A549 (cell line): ENCODE data around the gene GTF2B. TPM values are rescaled to one million over a fixed set of nuclear protein-coding genes. Genes with fewer than 3 reads are reported as not detected.
"Not testable (repeated sequence)": the region's sequence is repeated elsewhere in the genome, so short reads cannot be mapped to it uniquely, and the experiment has no call there.

Experiments used
- ATAC-seq, 2 experiments: fragments of 200-7000 bp in 1 of 2; fragments of >200 bp in 1 of 2; cut with Nextera tagmentation in 1 of 2; cut with Tn5 transposase in 1 of 2; 3 replicates each; pipeline versions ENCODE4 v1.8.0 to v1.9.1; 2018 to 2020; ENCODE audit warnings: mild to moderate bottlenecking in 1 of 2, moderate library complexity in 1 of 2
- CTCF ChIA-PET: fragments of 300-600 bp; sonication (Branson Sonifier 250); formaldehyde crosslinking; extraction: SDS; loops from one replicate; lab custom pipeline; 2021; ENCODE audit warnings: antibody characterized with exemption, inconsistent platforms; lab: Yijun Ruan, JAX
- POLR2A ChIA-PET: fragments of 350-600 bp; formaldehyde crosslinking; extraction: SDS; loops from one replicate; lab custom pipeline; 2021; ENCODE audit warnings: antibody characterized with exemption, inconsistent platforms; lab: Yijun Ruan, JAX
- DNase-seq, 2 experiments: peaks; one replicate each; pipeline versions ENCODE4 v3.0.0 to v3.0.0-alpha.2; 2011 to 2016; ENCODE audit warnings: low read depth in 1 of 2, low spot score in 1 of 2
- FAIRE-seq: peaks from 2 replicates; lab custom pipeline; 2011; peaks lifted over from hg19 to GRCh38; lab: Jason Lieb, UNC
- H3K27ac ChIP-seq, 2 experiments: fragments of >200 bp; sonication (Bioruptor Twin); formaldehyde crosslinking; 3 replicates each; pipeline ENCODE4 v1.5.1; 2016 to 2017
- H3K4me1 ChIP-seq: fragments of >200 bp; sonication (Bioruptor Twin); formaldehyde crosslinking; 3 replicates; pipeline ENCODE4 v1.6.1; 2016
- H3K4me2 ChIP-seq: fragments of >200 bp; sonication (Bioruptor Twin); formaldehyde crosslinking; 3 replicates; pipeline ENCODE4 v1.6.1; 2016
- H3K4me3 ChIP-seq: fragments of >200 bp; sonication (Bioruptor Twin); formaldehyde crosslinking; 3 replicates; pipeline ENCODE4 v1.5.1; 2016
- H3K9me3 ChIP-seq: fragments of >200 bp; sonication (Bioruptor Twin); formaldehyde crosslinking; 3 replicates; pipeline ENCODE4 v1.6.1; 2016
- BHLHE40 ChIP-seq: IDR thresholded peaks from 2 replicates; pipeline ENCODE4 v1.6.1; 2012; ENCODE audit warnings: low read depth, low read length, inconsistent platforms
- CEBPB ChIP-seq, 2 experiments: fragments of >200 bp in 1 of 2; sonication (Bioruptor Twin) in 1 of 2; formaldehyde crosslinking in 1 of 2; IDR thresholded peaks; 2 replicates each; pipeline ENCODE4 v1.6.1; 2012 to 2016
- EHMT2 ChIP-seq: fragments of 200-600 bp; sonication (generic); IDR thresholded peaks from 2 replicates; pipeline ENCODE4 v1.6.1; 2016; ENCODE audit warnings: antibody characterized with exemption, low read depth, mild to moderate bottlenecking, moderate library complexity
- HOXA7 ChIP-seq: fragments of 250-450 bp; sonication (Bioruptor Pico); IDR thresholded peaks from 2 replicates; pipeline ENCODE4 v1.5.0; 2020; ENCODE audit warnings: mild to moderate bottlenecking, moderate library complexity
- MAFK ChIP-seq: fragments of 450-650 bp; IDR thresholded peaks from 2 replicates; pipeline ENCODE4 v1.6.1; 2014; ENCODE audit not compliant: partially characterized antibody
- NFE2L2 ChIP-seq: fragments of 150-350 bp; conservative IDR thresholded peaks from 2 replicates; pipeline ENCODE4 v1.6.1; 2014; ENCODE audit warnings: low read length
- PHF8 ChIP-seq: fragments of 200-600 bp; sonication (generic); IDR thresholded peaks from 2 replicates; pipeline ENCODE4 v1.6.1; 2016; ENCODE audit warnings: low read depth, mild to moderate bottlenecking, antibody characterized with exemption, moderate library complexity, borderline replicate concordance
- RAD21 ChIP-seq, 2 experiments: fragments of >200 bp in 1 of 2; sonication (Bioruptor Twin) in 1 of 2; formaldehyde crosslinking in 1 of 2; IDR thresholded peaks in 1 of 2; conservative IDR thresholded peaks in 1 of 2; 2 replicates in 1 of 2; 3 replicates in 1 of 2; pipeline ENCODE4 v1.6.1; 2012 to 2018; ENCODE audit warnings: inconsistent platforms in 1 of 2
- TP53 ChIP-seq: fragments of 250-450 bp; sonication (Bioruptor Pico); IDR thresholded peaks from 2 replicates; pipeline ENCODE4 v1.5.0; 2021; ENCODE audit warnings: mild to moderate bottlenecking, moderate library complexity
- ZC3H11A ChIP-seq: fragments of 450-650 bp; IDR thresholded peaks from 2 replicates; pipeline ENCODE4 v1.6.1; 2014; ENCODE audit warnings: antibody characterized with exemption, mild to moderate bottlenecking
- WGBS: methylation state at CpG from one replicate; pipeline ENCODE4 v1.1.6; 2017; ENCODE audit errors: missing lambda C conversion rate; 5-methylcytosine and 5-hydroxymethylcytosine counted together
- polyA plus RNA-seq, 4 experiments: library from polyadenylated mRNA; depleted of rRNA in 3 of 4; stranded (reverse); fragments of >200 nt; fragmentation: RNase III in 1 of 4; extraction: RNeasy Plus Mini Kit Qiagen cat#74134 plus additional on column Dnase treatment in 1 of 4; gene quantifications; 2 replicates in 3 of 4; 3 replicates in 1 of 4; pipeline ENCODE4 v1.2.3, GENCODE V29; 2011 to 2017
- TF ChIP-seq, protein P1 (sequence below): fragments of 250-450 bp; sonication (Bioruptor Pico); IDR thresholded peaks from 2 replicates; pipeline ENCODE4 v1.5.0; 2021; ENCODE audit warnings: mild to moderate bottlenecking, moderate library complexity, borderline replicate concordance
- TF ChIP-seq, protein P2 (sequence below): fragments of >200 bp; sonication (Bioruptor Twin); formaldehyde crosslinking; IDR thresholded peaks from 3 replicates; pipeline ENCODE4 v1.5.1; 2016
- TF ChIP-seq, protein P3 (sequence below): fragments of 200-600 bp; sonication (generic); IDR thresholded peaks from 2 replicates; pipeline ENCODE4 v1.6.1; 2016; ENCODE audit warnings: antibody characterized with exemption, mild to moderate bottlenecking, moderate library complexity
- TF ChIP-seq, protein P4 (sequence below): fragments of 150-350 bp; IDR thresholded peaks from 2 replicates; pipeline ENCODE4 v1.6.1; 2014; ENCODE audit warnings: low read depth, mild to moderate bottlenecking, low read length

The GTF2B gene
- polyA plus RNA-seq, 2 of the 4 experiments (the other 2 are of a cell fraction): 22.4 to 34.1 TPM

DNA sequence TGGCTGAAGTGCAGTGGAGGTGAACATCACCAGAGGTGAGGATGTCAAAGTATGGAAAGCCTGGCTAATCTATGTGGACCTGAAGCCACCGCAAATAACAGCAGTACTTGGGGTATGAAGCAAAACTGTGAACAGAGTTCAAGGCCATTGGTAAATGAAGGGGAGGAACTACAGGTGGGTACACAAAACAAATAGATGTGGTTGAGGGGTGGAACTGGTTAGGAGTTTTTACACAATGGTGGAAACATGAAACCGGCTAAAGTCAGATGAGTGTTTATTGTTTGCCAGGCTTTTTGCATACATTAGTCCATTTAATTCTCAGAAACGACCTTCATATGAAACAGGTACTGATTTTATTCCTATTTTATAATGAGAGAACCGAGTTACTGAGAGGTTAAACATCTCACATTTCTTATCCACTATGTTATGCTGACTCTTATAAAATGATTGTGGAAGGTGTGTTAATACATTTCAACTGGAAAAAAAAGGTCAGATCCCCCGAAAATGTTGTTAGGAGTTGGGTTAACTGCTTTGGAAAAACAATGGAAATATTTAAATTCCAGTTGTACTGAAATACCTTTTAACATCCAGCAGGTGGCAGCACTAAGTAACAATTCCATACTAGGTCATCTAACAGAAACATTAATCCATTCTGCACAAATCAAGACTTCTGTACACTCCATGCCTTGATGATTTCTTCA is 44.3 kb upstream of the GTF2B start:
- 42% methylated on average over 5 of the region's 5 CpGs for WGBS
- DNase-seq: peak; percentile 13 to 28
- CTCF ChIA-PET: interaction anchor here (0.6 to 1.7 kb wide), 4 partner anchors 11 to 72 kb away, joined by 3 to 4 read pairs (median 3); no protein-coding TSS in a partner anchor

DNA sequence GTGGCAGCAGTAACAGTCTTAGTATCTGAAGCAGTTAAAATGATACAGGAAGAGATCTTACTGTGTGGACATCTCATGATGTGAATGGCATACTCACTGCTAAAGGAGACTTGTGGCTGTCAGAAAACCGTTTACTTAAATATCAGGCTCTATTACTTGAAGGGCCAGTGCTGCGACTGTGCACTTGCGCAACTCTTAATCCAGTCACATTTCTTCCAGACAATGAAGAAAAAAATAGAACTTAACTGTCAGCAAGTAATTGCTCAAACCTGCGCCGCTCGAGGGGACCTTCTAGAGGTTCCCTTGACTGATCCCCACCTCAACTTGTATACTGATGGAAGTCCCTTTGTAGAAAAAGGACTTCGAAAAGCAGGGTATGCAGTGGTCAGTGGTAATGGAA is 38.8 kb upstream of the GTF2B start:
- H3K4me1 ChIP-seq, FAIRE-seq, DNase-seq, CTCF ChIA-PET, POLR2A ChIA-PET, ATAC-seq, H3K27ac ChIP-seq, H3K9me3 ChIP-seq, H3K4me3 ChIP-seq, H3K4me2 ChIP-seq: not testable (repeated sequence)
- 0 out of 4 replicates have a peak, but pooled peaks of 1 of the 2 experiments have one; percentile 9 for TF ChIP-seq CEBPB (IDR thresholded peaks at IDR 0.05)
- WGBS: 86% methylated on average over 7 of the region's 7 CpGs

More for the DNA sequence above, 44.3 kb upstream of the GTF2B start:
- POLR2A ChIA-PET: no interaction called here
- Histone ChIP-seq H3K27ac (no peak overlapping the region), H3K4me3 (no peak overlapping the region), H3K9me3 (no peaks in the 10 kb centered on the region), H3K4me2 (no peak overlapping the region), H3K4me1 (no peaks in the 10 kb centered on the region)
- FAIRE-seq: no peak
- ATAC-seq: peak in 1 of 2 experiments; percentile 56; a peak in 3 of 6 replicates
- TF ChIP-seq HOXA7 (CRISPR knock-in tag): no peak
- TF ChIP-seq, protein P1, sequence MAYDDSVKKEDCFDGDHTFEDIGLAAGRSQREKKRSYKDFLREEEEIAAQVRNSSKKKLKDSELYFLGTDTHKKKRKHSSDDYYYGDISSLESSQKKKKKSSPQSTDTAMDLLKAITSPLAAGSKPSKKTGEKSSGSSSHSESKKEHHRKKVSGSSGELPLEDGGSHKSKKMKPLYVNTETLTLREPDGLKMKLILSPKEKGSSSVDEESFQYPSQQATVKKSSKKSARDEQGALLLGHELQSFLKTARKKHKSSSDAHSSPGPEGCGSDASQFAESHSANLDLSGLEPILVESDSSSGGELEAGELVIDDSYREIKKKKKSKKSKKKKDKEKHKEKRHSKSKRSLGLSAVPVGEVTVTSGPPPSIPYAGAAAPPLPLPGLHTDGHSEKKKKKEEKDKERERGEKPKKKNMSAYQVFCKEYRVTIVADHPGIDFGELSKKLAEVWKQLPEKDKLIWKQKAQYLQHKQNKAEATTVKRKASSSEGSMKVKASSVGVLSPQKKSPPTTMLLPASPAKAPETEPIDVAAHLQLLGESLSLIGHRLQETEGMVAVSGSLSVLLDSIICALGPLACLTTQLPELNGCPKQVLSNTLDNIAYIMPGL: no peak
- TF ChIP-seq NFE2L2: no peak
- TF ChIP-seq, protein P2, sequence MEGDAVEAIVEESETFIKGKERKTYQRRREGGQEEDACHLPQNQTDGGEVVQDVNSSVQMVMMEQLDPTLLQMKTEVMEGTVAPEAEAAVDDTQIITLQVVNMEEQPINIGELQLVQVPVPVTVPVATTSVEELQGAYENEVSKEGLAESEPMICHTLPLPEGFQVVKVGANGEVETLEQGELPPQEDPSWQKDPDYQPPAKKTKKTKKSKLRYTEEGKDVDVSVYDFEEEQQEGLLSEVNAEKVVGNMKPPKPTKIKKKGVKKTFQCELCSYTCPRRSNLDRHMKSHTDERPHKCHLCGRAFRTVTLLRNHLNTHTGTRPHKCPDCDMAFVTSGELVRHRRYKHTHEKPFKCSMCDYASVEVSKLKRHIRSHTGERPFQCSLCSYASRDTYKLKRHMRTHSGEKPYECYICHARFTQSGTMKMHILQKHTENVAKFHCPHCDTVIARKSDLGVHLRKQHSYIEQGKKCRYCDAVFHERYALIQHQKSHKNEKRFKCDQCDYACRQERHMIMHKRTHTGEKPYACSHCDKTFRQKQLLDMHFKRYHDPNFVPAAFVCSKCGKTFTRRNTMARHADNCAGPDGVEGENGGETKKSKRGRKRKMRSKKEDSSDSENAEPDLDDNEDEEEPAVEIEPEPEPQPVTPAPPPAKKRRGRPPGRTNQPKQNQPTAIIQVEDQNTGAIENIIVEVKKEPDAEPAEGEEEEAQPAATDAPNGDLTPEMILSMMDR: peak; percentile 58
- TF ChIP-seq RAD21 (conservative IDR thresholded peaks at IDR 0.05 in 1 of 2, IDR thresholded peaks at IDR 0.05 in 1 of 2): peak in 1 of 2 experiments; percentile 17; a peak in 1 of 5 replicates

DNA sequence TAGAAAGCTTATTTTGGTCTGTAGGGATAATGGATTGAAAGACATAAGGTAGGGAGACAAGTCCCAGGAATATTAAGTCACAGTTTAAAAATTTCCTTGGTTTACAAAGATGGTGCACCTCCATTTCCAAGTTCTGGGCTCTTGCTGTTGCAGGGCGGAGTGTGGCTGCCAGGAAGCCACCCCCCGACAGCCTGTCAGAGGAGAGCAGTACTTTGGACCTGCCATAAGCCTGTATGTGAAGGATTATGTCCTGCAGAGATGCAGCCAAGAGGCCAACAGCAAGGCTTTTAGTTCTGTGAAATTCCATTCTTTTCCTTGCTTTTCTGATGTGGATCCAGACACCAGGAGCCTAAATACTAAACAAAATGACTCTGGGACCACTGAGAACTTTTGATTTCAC is 31.9 kb upstream of the GTF2B start:
- no peak overlapping the region for H3K4me3 ChIP-seq

More for the DNA sequence above, 31.9 kb upstream of the GTF2B start:
- ATAC-seq: no peak
- no peak for DNase-seq
- POLR2A ChIA-PET: no interaction called here
- H3K9me3 ChIP-seq: 0 out of 3 replicates have a peak, but pooled peaks cover 3% of the 10 kb centered on the region
- no peak overlapping the region for H3K27ac ChIP-seq
- H3K4me2 ChIP-seq: no peak overlapping the region
- no peak for FAIRE-seq
- CTCF ChIA-PET: interaction anchor here (1.0 kb wide), 1 partner anchor 13 kb away, joined by 3 read pairs; no protein-coding TSS in a partner anchor
- H3K4me1 ChIP-seq: no peaks in the 10 kb centered on the region
- 87% methylated on average over 2 of the region's 2 CpGs for WGBS
- no peak for TF ChIP-seq EHMT2
- TF ChIP-seq, protein P3, sequence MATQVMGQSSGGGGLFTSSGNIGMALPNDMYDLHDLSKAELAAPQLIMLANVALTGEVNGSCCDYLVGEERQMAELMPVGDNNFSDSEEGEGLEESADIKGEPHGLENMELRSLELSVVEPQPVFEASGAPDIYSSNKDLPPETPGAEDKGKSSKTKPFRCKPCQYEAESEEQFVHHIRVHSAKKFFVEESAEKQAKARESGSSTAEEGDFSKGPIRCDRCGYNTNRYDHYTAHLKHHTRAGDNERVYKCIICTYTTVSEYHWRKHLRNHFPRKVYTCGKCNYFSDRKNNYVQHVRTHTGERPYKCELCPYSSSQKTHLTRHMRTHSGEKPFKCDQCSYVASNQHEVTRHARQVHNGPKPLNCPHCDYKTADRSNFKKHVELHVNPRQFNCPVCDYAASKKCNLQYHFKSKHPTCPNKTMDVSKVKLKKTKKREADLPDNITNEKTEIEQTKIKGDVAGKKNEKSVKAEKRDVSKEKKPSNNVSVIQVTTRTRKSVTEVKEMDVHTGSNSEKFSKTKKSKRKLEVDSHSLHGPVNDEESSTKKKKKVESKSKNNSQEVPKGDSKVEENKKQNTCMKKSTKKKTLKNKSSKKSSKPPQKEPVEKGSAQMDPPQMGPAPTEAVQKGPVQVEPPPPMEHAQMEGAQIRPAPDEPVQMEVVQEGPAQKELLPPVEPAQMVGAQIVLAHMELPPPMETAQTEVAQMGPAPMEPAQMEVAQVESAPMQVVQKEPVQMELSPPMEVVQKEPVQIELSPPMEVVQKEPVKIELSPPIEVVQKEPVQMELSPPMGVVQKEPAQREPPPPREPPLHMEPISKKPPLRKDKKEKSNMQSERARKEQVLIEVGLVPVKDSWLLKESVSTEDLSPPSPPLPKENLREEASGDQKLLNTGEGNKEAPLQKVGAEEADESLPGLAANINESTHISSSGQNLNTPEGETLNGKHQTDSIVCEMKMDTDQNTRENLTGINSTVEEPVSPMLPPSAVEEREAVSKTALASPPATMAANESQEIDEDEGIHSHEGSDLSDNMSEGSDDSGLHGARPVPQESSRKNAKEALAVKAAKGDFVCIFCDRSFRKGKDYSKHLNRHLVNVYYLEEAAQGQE: no peak
- TF ChIP-seq CEBPB (IDR thresholded peaks at IDR 0.05): no peak
- TF ChIP-seq PHF8: no peak
- no peak for TF ChIP-seq MAFK
- TF ChIP-seq, protein P4, sequence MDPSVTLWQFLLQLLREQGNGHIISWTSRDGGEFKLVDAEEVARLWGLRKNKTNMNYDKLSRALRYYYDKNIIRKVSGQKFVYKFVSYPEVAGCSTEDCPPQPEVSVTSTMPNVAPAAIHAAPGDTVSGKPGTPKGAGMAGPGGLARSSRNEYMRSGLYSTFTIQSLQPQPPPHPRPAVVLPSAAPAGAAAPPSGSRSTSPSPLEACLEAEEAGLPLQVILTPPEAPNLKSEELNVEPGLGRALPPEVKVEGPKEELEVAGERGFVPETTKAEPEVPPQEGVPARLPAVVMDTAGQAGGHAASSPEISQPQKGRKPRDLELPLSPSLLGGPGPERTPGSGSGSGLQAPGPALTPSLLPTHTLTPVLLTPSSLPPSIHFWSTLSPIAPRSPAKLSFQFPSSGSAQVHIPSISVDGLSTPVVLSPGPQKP: no peak
- no peak for TF ChIP-seq TP53 (CRISPR knock-in tag)
- TF ChIP-seq ZC3H11A: no peak
- TF ChIP-seq BHLHE40: no peak
